SK-N-SH (cell line): ENCODE data around the gene CENPO. TPM values are rescaled to one million over a fixed set of nuclear protein-coding genes. Genes with fewer than 3 reads are reported as not detected.

ENCODE experiments used
- CTCF ChIA-PET: fragments of 300-600, 350-600 bp; formaldehyde crosslinking; extraction: SDS; loops from one replicate; lab custom pipeline; 2021; lab: Yijun Ruan, JAX
- POLR2A ChIA-PET: fragments of 350-600 bp; sonication (Branson Sonifier 250); formaldehyde crosslinking; extraction: SDS; loops from one replicate; lab custom pipeline; 2020; ENCODE audit warnings: antibody characterized with exemption, inconsistent platforms; lab: Yijun Ruan, JAX
- DNase-seq: peaks from one replicate; pipeline ENCODE4 v3.0.0; 2012
- H2AFZ ChIP-seq: fragments of 200-600 bp; sonication (generic); 2 replicates; pipeline ENCODE4 v1.8.1; 2016; ENCODE audit warnings: antibody characterized with exemption, mild to moderate bottlenecking, low read depth
- H3F3A ChIP-seq: fragments of 200-600 bp; sonication (generic); replicated peaks from 2 replicates; pipeline ENCODE3; 2016; ENCODE audit warnings: antibody characterized with exemption, mild to moderate bottlenecking; ENCODE audit not compliant: insufficient read depth
- H3K27ac ChIP-seq, 2 experiments: fragments of 200-500 bp in 1 of 2; fragments of 200-600 bp in 1 of 2; sonication (Bioruptor generic) in 1 of 2; sonication (generic), shearing (Covaris generic) in 1 of 2; 2 replicates each; pipeline versions ENCODE4 v1.5.1 to v1.6.1; 2014 to 2016; ENCODE audit warnings: low read depth in 2 of 2, inconsistent platforms in 1 of 2, low read length in 1 of 2, mild to moderate bottlenecking in 1 of 2, mixed read lengths in 1 of 2
- H3K27me3 ChIP-seq: fragments of 200-600 bp; sonication (generic), shearing (Covaris generic); 2 replicates; pipeline ENCODE4 v1.6.1; 2016; ENCODE audit warnings: mixed run types; ENCODE audit not compliant: insufficient read depth
- H3K36me3 ChIP-seq, 2 experiments: fragments of 200-500 bp in 1 of 2; fragments of 200-600 bp in 1 of 2; sonication (Bioruptor generic) in 1 of 2; sonication (generic) in 1 of 2; replicated peaks in 1 of 2; 2 replicates each; pipeline versions ENCODE3 to v1.5.1; 2014 to 2016; ENCODE audit warnings: low read length in 1 of 2, mild to moderate bottlenecking in 1 of 2; ENCODE audit not compliant: insufficient read depth in 2 of 2, control insufficient read depth in 1 of 2
- H3K4me1 ChIP-seq, 2 experiments: fragments of 200-500 bp in 1 of 2; fragments of 200-600 bp in 1 of 2; sonication (Bioruptor generic) in 1 of 2; sonication (generic), shearing (Covaris generic) in 1 of 2; 2 replicates each; pipeline versions ENCODE4 v1.5.1 to v1.6.1; 2014 to 2016; ENCODE audit warnings: low read depth in 1 of 2, low read length in 1 of 2, mixed run types in 1 of 2; ENCODE audit not compliant: insufficient read depth in 2 of 2, control insufficient read depth in 1 of 2
- H3K4me2 ChIP-seq: fragments of 200-600 bp; sonication (generic), shearing (Covaris generic); 2 replicates; pipeline ENCODE4 v1.6.1; 2017; ENCODE audit warnings: mixed run types
- H3K4me3 ChIP-seq, 2 experiments: fragments of 200-500 bp in 1 of 2; fragments of 200-600 bp in 1 of 2; sonication (Bioruptor generic) in 1 of 2; sonication (generic), shearing (Covaris generic) in 1 of 2; 2 replicates each; pipeline versions ENCODE4 v1.5.1 to v1.8.1; 2014 to 2016; ENCODE audit warnings: low read depth in 2 of 2, inconsistent platforms in 1 of 2, low read length in 1 of 2, mild to moderate bottlenecking in 1 of 2, mixed read lengths in 1 of 2, moderate library complexity in 1 of 2
- H3K79me2 ChIP-seq: fragments of 200-600 bp; sonication (generic); 2 replicates; pipeline ENCODE4 v1.8.1; 2017; ENCODE audit warnings: mild to moderate bottlenecking; ENCODE audit not compliant: insufficient read depth
- H3K9ac ChIP-seq: fragments of 200-600 bp; sonication (generic); 2 replicates; pipeline ENCODE4 v1.6.1; 2017; ENCODE audit warnings: mixed run types
- H3K9me2 ChIP-seq: fragments of 200-600 bp; sonication (generic); 2 replicates; pipeline ENCODE4 v1.6.1; 2017; ENCODE audit warnings: mixed run types
- H3K9me3 ChIP-seq: fragments of 200-600 bp; sonication (generic); 2 replicates; pipeline ENCODE4 v1.6.1; 2017; ENCODE audit warnings: mixed run types, mild to moderate bottlenecking, moderate library complexity
- H4K20me1 ChIP-seq: fragments of 200-600 bp; sonication (generic); 2 replicates; pipeline ENCODE4 v1.6.1; 2017; ENCODE audit warnings: mild to moderate bottlenecking, mixed run types; ENCODE audit not compliant: insufficient read depth
- CHD2 ChIP-seq: fragments of 150-350 bp; IDR thresholded peaks from 2 replicates; pipeline ENCODE4 v1.6.1; 2018; ENCODE audit warnings: low read length; ENCODE audit not compliant: partially characterized antibody
- EZH2phosphoT487 ChIP-seq: fragments of 200-600 bp; sonication (generic); IDR thresholded peaks from 2 replicates; pipeline ENCODE4 v1.6.1; 2017; ENCODE audit warnings: low read depth, mixed run types, mild to moderate bottlenecking, antibody characterized with exemption, moderate library complexity, borderline replicate concordance
- FOSL2 ChIP-seq: IDR thresholded peaks from 2 replicates; pipeline ENCODE4 v1.4.0; 2012; ENCODE audit warnings: low read depth, mild to moderate bottlenecking, moderate library complexity, borderline replicate concordance
- FOXM1 ChIP-seq: IDR thresholded peaks from 2 replicates; pipeline ENCODE4 v1.4.0; 2012; ENCODE audit warnings: low read depth, mild to moderate bottlenecking
- MXI1 ChIP-seq: IDR thresholded peaks from 2 replicates; pipeline ENCODE4 v1.6.1; 2012; ENCODE audit warnings: mild to moderate bottlenecking, low read depth, low read length, improper control_type of control experiment
- NRF1 ChIP-seq: IDR thresholded peaks from 2 replicates; pipeline ENCODE4 v1.6.1; 2012; ENCODE audit warnings: low read depth, mild to moderate bottlenecking, low read length
- POLR2AphosphoS5 ChIP-seq: IDR thresholded peaks from 2 replicates; pipeline ENCODE4 v1.6.1; 2012; ENCODE audit warnings: low read depth, low read length
- RAD21 ChIP-seq: IDR thresholded peaks from 2 replicates; pipeline ENCODE4 v1.6.1; 2012; ENCODE audit warnings: mild to moderate bottlenecking, low read length
- RCOR1 ChIP-seq: fragments of 150-350 bp; IDR thresholded peaks from 2 replicates; pipeline ENCODE4 v1.6.1; 2017; ENCODE audit warnings: antibody characterized with exemption, low read length
- WGBS: methylation state at CpG from one replicate; pipeline ENCODE4 v1.1.6; 2017; ENCODE audit warnings: low lambda C conversion rate; 5-methylcytosine and 5-hydroxymethylcytosine counted together
- polyA plus RNA-seq, 3 experiments: library from polyadenylated mRNA; depleted of rRNA; stranded (reverse); fragments of >200 nt; gene quantifications; 2 replicates each; pipeline ENCODE4 v1.2.3, GENCODE V29; 2012
- TF ChIP-seq, protein P1 (sequence below): IDR thresholded peaks from 2 replicates; pipeline ENCODE4 v1.4.0; 2012; ENCODE audit warnings: low read depth, borderline replicate concordance
- TF ChIP-seq, protein P2 (sequence below): fragments of 200-600 bp; sonication (generic); IDR thresholded peaks from 2 replicates; pipeline ENCODE4 v1.6.1; 2017; ENCODE audit warnings: antibody characterized with exemption, mild to moderate bottlenecking, moderate library complexity

The CENPO gene
- polyA plus RNA-seq, 1 of the 3 experiments (the other 2 are of a cell fraction): 18.3 TPM

DNA sequence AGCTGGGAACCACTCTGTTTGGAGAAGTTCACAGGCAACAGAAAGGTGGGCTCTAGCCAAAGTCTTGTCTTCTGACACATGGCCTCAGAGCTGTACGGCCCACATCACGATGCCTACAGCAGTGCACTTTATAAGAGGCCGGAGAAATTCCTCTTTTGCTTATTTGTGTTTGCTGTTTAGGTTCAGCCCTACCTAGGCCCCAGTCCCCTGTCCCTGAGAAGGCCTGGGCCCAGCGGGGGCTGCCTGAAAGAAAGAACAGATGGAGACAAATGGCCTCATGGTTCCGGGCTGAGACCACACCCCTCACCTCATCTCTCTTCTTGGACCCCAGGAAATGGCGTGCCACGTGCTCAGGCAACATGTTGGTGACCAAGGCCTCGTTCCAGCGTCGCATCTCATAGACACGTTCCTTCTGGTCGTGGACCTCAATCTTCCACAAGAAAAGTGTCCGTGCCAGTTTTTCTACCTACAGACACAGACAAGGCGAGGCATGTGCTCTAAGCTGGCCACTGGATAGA is 30.9 kb downstream of the CENPO start (continued):
- TF ChIP-seq FOXM1 (no peak), NRF1 (no peak), CHD2 (no peak), RCOR1 (no peak), EZH2phosphoT487 (no peak)
- TF ChIP-seq, protein P1, sequence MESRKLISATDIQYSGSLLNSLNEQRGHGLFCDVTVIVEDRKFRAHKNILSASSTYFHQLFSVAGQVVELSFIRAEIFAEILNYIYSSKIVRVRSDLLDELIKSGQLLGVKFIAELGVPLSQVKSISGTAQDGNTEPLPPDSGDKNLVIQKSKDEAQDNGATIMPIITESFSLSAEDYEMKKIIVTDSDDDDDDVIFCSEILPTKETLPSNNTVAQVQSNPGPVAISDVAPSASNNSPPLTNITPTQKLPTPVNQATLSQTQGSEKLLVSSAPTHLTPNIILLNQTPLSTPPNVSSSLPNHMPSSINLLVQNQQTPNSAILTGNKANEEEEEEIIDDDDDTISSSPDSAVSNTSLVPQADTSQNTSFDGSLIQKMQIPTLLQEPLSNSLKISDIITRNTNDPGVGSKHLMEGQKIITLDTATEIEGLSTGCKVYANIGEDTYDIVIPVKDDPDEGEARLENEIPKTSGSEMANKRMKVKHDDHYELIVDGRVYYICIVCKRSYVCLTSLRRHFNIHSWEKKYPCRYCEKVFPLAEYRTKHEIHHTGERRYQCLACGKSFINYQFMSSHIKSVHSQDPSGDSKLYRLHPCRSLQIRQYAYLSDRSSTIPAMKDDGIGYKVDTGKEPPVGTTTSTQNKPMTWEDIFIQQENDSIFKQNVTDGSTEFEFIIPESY: no peak

DNA sequence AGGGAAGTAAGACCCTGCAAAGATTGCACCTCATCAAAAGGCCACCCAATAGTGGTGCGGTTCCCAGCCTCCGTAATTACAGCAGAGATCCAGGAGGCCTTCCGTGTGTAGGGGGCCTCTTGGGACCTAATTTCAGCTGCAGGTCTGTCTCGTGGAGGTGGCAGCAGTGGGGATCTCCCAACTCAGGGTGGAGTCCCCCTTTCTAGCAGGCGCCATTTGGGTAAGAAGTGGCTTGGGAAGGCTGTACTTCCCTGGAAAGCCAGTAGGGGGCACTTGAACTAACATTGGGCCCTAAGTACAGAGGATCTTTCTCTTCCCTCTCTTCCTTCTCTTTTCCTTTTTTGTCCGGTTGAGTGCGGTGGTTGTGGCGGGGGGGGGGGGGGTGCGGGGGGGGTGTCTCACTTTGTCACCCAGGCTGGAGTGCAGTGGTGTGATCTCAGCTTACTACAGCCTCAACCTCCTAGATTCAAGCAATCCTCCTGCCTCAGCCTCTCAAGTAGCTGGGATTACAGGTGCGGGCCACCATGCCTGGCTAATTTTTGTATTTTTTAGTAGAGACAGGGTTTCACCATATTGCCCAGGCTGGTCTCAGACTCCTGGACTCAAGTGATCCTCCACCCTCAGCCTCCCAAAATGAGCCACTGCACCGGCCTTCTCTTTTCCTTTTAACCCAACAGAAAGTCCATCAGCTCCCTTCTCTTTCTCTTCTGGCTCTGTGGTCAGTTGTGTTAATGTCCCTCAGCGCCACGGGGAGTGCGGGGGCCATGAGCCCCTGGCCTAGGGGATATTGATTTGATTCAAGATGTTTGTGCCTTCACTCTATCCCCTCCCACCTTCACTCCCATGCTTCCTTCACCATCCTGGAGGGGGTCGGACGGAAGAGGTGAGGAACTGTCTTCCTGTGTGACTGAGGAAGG is 32.0 kb downstream of the CENPO start:
- Histone ChIP-seq H3K9ac (no peak overlapping the region), H3K4me2 (no peak overlapping the region), H3K4me3 (no peak overlapping the region), H3K4me1 (peaks cover 7 to 11% of the 10 kb centered on the region in 2 experiments; a peak in 1 of 4 replicates), H4K20me1 (no peaks in the 10 kb centered on the region), H3F3A (peaks cover 12% of the 10 kb centered on the region), H3K9me2 (no peaks in the 10 kb centered on the region), H3K27ac (no peak overlapping the region), H3K36me3 (peaks cover 18 to 27% of the 10 kb centered on the region in 2 experiments)
- peak; percentile 64 for DNase-seq
- ChIA-PET POLR2A (no interaction called here), CTCF (interaction anchor here (0.7 to 16.7 kb wide), 10 partner anchors 11 to 741 kb away, joined by 3 to 269 read pairs (median 6); partner anchors contain the start of genes CENPO, PTRHD1 and TP53I3)
- no peak for TF ChIP-seq POLR2AphosphoS5
- TF ChIP-seq RAD21: 0 out of 2 replicates have a peak, but pooled peaks have one; percentile 13
- TF ChIP-seq, protein P2, sequence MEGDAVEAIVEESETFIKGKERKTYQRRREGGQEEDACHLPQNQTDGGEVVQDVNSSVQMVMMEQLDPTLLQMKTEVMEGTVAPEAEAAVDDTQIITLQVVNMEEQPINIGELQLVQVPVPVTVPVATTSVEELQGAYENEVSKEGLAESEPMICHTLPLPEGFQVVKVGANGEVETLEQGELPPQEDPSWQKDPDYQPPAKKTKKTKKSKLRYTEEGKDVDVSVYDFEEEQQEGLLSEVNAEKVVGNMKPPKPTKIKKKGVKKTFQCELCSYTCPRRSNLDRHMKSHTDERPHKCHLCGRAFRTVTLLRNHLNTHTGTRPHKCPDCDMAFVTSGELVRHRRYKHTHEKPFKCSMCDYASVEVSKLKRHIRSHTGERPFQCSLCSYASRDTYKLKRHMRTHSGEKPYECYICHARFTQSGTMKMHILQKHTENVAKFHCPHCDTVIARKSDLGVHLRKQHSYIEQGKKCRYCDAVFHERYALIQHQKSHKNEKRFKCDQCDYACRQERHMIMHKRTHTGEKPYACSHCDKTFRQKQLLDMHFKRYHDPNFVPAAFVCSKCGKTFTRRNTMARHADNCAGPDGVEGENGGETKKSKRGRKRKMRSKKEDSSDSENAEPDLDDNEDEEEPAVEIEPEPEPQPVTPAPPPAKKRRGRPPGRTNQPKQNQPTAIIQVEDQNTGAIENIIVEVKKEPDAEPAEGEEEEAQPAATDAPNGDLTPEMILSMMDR: peak; percentile 64
- TF ChIP-seq FOXM1: no peak
- TF ChIP-seq RCOR1: no peak
- TF ChIP-seq MXI1: no peak
- no peak for TF ChIP-seq FOSL2
- TF ChIP-seq, all 33 proteins: peak for 2
- no peaks in the 10 kb centered on the region for H3K27me3 ChIP-seq
- no peaks in the 10 kb centered on the region for H3K9me3 ChIP-seq
- 88% methylated on average over 15 of the region's 16 CpGs for WGBS
- H2AFZ ChIP-seq: no peak overlapping the region
- no peaks in the 10 kb centered on the region for H3K79me2 ChIP-seq
